OCI-LY1 (cell line): ENCODE measurements around the gene RTP2.
A peak's percentile ranks its signal among the peaks of the same experiment; 100 is the strongest.

Experiments used
- H2AFZ ChIP-seq: fragments of 200-600 bp; sonication (generic), shearing (Covaris generic); 2 replicates; pipeline ENCODE4 v1.6.0; 2014; ENCODE audit warnings: antibody characterized with exemption, mild to moderate bottlenecking, low read length
- H3F3A ChIP-seq: fragments of 200-600 bp; sonication (generic), shearing (Covaris generic); 2 replicates; pipeline ENCODE4 v1.6.0; 2014; ENCODE audit warnings: mild to moderate bottlenecking, antibody characterized with exemption, low read length, moderate library complexity; ENCODE audit not compliant: insufficient read depth
- H3K27ac ChIP-seq: fragments of 200-600 bp; sonication (generic); 2 replicates; pipeline ENCODE4 v1.5.1; 2014; ENCODE audit warnings: low read length, mixed run types, mild to moderate bottlenecking, low read depth; ENCODE audit not compliant: poor library complexity, severe bottlenecking
- H3K27me3 ChIP-seq: fragments of 200-600 bp; sonication (generic); 2 replicates; pipeline ENCODE4 v1.6.0; 2014; ENCODE audit warnings: antibody characterized with exemption, mild to moderate bottlenecking, low read length, moderate library complexity; ENCODE audit not compliant: insufficient read depth
- H3K36me3 ChIP-seq: fragments of 200-600 bp; sonication (generic); 2 replicates; pipeline ENCODE4 v1.6.1; 2014; ENCODE audit warnings: mild to moderate bottlenecking, antibody characterized with exemption, low read length, moderate library complexity, mixed read lengths; ENCODE audit not compliant: insufficient read depth
- H3K4me1 ChIP-seq: fragments of 200-600 bp; sonication (generic); 2 replicates; pipeline ENCODE4 v1.5.1; 2014; ENCODE audit warnings: mild to moderate bottlenecking, low read length, moderate library complexity; ENCODE audit not compliant: insufficient read depth, severe bottlenecking
- H3K4me2 ChIP-seq: fragments of 200-600 bp; sonication (generic), shearing (Covaris generic); 2 replicates; pipeline ENCODE4 v1.6.1; 2014; ENCODE audit warnings: low read length
- H3K4me3 ChIP-seq: fragments of 200-600 bp; sonication (generic); 2 replicates; pipeline ENCODE4 v1.5.1; 2014; ENCODE audit warnings: low read length, low read depth, mild to moderate bottlenecking, mixed read lengths; ENCODE audit not compliant: poor library complexity, severe bottlenecking
- H3K79me2 ChIP-seq: fragments of 200-600 bp; shearing (Covaris generic); 2 replicates; pipeline ENCODE4 v1.6.1; 2016; ENCODE audit warnings: mixed run types, low read length, mixed read lengths; ENCODE audit not compliant: insufficient read depth
- H3K9ac ChIP-seq: fragments of 200-600 bp; sonication (generic), shearing (Covaris generic); 2 replicates; pipeline ENCODE4 v1.6.1; 2014; ENCODE audit warnings: mild to moderate bottlenecking, low read length, mixed read lengths
- H3K9me2 ChIP-seq: fragments of 200-600 bp; sonication (generic), shearing (Covaris generic); 2 replicates; pipeline ENCODE4 v1.6.1; 2014; ENCODE audit warnings: low read depth, mild to moderate bottlenecking, low read length, mixed read lengths
- H3K9me3 ChIP-seq: fragments of 200-600 bp; shearing (Covaris generic); 2 replicates; pipeline ENCODE4 v1.6.1; 2014; ENCODE audit warnings: low read length, mixed read lengths
- H4K20me1 ChIP-seq: fragments of 200-600 bp; sonication (generic), shearing (Covaris generic); 2 replicates; pipeline ENCODE4 v1.6.0; 2016; ENCODE audit warnings: mild to moderate bottlenecking, low read length; ENCODE audit not compliant: insufficient read depth
- CTCF ChIP-seq: fragments of 200-600 bp; sonication (generic), shearing (Covaris generic); IDR thresholded peaks from 2 replicates; pipeline ENCODE4 v1.5.1; 2017; ENCODE audit warnings: mild to moderate bottlenecking, antibody characterized with exemption, low read length, moderate library complexity, mixed read lengths
- EZH2 ChIP-seq: fragments of 200-600 bp; sonication (generic), shearing (Covaris generic); IDR thresholded peaks from 2 replicates; pipeline ENCODE4 v1.8.0; 2017; ENCODE audit warnings: borderline replicate concordance, mixed run types, mild to moderate bottlenecking, antibody characterized with exemption, low read length, moderate library complexity, mixed read lengths

Gene RTP2

GRCh38 chr3:187746059-187746441, 43.7 kb upstream of the RTP2 start:
- H3F3A ChIP-seq, result peaks cover 20% of the 10 kb centered on the region
- no peak overlapping the region for H2AFZ ChIP-seq
- H3K9me2 ChIP-seq, result no peaks in the 10 kb centered on the region
- peaks cover 38% of the 10 kb centered on the region for H3K36me3 ChIP-seq
- no peaks in the 10 kb centered on the region for H3K27me3 ChIP-seq
- H3K79me2 ChIP-seq, result peaks cover 53% of the 10 kb centered on the region
- H3K9ac ChIP-seq, result peak overlapping the region; percentile 82
- H3K4me3 ChIP-seq, result peak overlapping the region; percentile 77
- H4K20me1 ChIP-seq, result no peaks in the 10 kb centered on the region
- H3K4me1 ChIP-seq, result peaks cover 69% of the 10 kb centered on the region
- no peaks in the 10 kb centered on the region for H3K9me3 ChIP-seq
- peak overlapping the region; percentile 83 for H3K4me2 ChIP-seq
- H3K27ac ChIP-seq, result peak overlapping the region; percentile 93
- TF ChIP-seq EZH2 (no peak), CTCF (no peak)

GRCh38 chr3:187745201-187746058, 43.1 kb upstream of the RTP2 start, which contains the start of gene BCL6:
Gene BCL6, minus strand, starts transcription at chr3:187745468. Its CDS starts 11,775 bp downstream, at chr3:187733693.
- Histone ChIP-seq H2AFZ (no peak within 1 kb of the TSS), H3K27me3 (no peaks in the 10 kb centered on the region), H3K36me3 (peaks cover 44% of the 10 kb centered on the region), H3F3A (peaks cover 20% of the 10 kb centered on the region), H3K9me3 (no peaks in the 10 kb centered on the region), H3K4me2 (peak within 1 kb of the TSS; percentile 83), H3K79me2 (peaks cover 59% of the 10 kb centered on the region), H3K9ac (peak within 1 kb of the TSS; percentile 82), H3K9me2 (no peaks in the 10 kb centered on the region), H4K20me1 (no peaks in the 10 kb centered on the region), H3K4me1 (peaks cover 69% of the 10 kb centered on the region), H3K4me3 (peak within 1 kb of the TSS; percentile 77), H3K27ac (peak within 1 kb of the TSS; percentile 93)
- TF ChIP-seq CTCF (no peak), EZH2 (no peak)

- Histone ChIP-seq H3K9me3 (no peaks in the 10 kb centered on the region), H3K79me2 (peaks cover 69% of the 10 kb centered on the region), H2AFZ (no peak overlapping the region), H3K4me3 (peak overlapping the region; percentile 77), H3K9me2 (no peaks in the 10 kb centered on the region), H3K4me2 (peak overlapping the region; percentile 83), H3K9ac (peak overlapping the region; percentile 82), H3K36me3 (peaks cover 53% of the 10 kb centered on the region), H3F3A (peaks cover 16% of the 10 kb centered on the region), H3K4me1 (peaks cover 67% of the 10 kb centered on the region), H3K27me3 (no peaks in the 10 kb centered on the region), H4K20me1 (no peaks in the 10 kb centered on the region), H3K27ac (peak overlapping the region; percentile 93)
- TF ChIP-seq CTCF, result no peak
- no peak for TF ChIP-seq EZH2
Measured at GRCh38 chr3:187744169-187745151, 42.1 kb upstream of the RTP2 start.
